Breast epithelium (tissue), 3 donors: ENCODE data around the gene KCMF1.

ENCODE experiments used
- POLR2A ChIP-seq: fragments of 450-650 bp; IDR thresholded peaks from one replicate; pipeline ENCODE4 v1.6.1; 2016; ENCODE audit warnings: antibody characterized with exemption, mild to moderate bottlenecking, moderate library complexity
- POLR2AphosphoS5 ChIP-seq, 3 donors: sonication (generic); formaldehyde crosslinking; IDR thresholded peaks; one replicate each; pipeline ENCODE4 v1.6.1; 2017; ENCODE audit warnings: antibody characterized with exemption in 3 of 3
- TF ChIP-seq, protein P1 (sequence below), 3 donors: fragments of 450-650 bp; IDR thresholded peaks; one replicate each; pipeline ENCODE4 v1.5.1; 2016 to 2017; ENCODE audit warnings: antibody characterized with exemption in 3 of 3, mild to moderate bottlenecking in 3 of 3, moderate library complexity in 3 of 3

DNA sequence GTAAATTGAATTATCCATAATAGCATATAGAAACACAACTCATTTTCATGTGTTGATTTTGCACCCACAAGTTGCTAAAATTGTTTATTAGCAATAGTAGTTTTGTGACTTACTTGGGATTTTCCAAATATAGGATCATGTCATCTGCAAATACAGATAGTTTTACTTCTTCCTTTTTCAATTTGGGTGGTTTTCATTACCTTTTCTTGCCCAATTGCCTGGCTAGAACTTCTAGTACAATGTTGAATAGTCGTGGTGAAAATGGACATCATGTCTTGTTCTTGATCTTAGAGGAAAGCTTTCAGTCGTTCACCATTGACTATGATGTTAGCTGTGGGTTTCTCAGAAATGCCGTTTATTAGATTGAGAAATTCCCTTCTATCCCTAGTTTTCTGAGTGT lies 102.1 kb downstream of the KCMF1 start:
- TF ChIP-seq, protein P1, sequence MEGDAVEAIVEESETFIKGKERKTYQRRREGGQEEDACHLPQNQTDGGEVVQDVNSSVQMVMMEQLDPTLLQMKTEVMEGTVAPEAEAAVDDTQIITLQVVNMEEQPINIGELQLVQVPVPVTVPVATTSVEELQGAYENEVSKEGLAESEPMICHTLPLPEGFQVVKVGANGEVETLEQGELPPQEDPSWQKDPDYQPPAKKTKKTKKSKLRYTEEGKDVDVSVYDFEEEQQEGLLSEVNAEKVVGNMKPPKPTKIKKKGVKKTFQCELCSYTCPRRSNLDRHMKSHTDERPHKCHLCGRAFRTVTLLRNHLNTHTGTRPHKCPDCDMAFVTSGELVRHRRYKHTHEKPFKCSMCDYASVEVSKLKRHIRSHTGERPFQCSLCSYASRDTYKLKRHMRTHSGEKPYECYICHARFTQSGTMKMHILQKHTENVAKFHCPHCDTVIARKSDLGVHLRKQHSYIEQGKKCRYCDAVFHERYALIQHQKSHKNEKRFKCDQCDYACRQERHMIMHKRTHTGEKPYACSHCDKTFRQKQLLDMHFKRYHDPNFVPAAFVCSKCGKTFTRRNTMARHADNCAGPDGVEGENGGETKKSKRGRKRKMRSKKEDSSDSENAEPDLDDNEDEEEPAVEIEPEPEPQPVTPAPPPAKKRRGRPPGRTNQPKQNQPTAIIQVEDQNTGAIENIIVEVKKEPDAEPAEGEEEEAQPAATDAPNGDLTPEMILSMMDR (IDR thresholded peaks at IDR 0.05) = no peak
- TF ChIP-seq POLR2A (no peak), POLR2AphosphoS5 (IDR thresholded peaks at IDR 0.05) (no peak)
